Measurements from ENCODE around the gene DENND4A.

DNA sequence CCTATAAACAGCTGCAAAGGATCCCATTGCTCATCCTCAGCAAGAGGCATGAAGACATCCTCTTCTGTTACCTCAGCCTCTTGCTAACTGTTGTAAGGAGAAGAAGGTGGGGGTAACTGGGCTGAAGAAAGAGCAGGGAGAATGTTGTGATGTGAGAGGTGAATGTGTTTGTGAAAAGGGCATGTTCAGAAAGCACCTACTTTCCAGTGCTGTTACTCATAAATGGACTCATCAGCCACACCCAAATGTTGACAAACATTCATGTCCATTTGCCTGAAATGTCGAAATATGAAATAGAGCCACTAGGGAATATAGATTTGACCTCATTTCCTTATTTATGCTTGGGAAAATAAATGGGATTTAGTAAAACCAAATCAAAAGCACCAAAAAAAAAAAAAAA, 157.7 kb downstream of the DENND4A start:
- TF ChIP-seq, protein P1, sequence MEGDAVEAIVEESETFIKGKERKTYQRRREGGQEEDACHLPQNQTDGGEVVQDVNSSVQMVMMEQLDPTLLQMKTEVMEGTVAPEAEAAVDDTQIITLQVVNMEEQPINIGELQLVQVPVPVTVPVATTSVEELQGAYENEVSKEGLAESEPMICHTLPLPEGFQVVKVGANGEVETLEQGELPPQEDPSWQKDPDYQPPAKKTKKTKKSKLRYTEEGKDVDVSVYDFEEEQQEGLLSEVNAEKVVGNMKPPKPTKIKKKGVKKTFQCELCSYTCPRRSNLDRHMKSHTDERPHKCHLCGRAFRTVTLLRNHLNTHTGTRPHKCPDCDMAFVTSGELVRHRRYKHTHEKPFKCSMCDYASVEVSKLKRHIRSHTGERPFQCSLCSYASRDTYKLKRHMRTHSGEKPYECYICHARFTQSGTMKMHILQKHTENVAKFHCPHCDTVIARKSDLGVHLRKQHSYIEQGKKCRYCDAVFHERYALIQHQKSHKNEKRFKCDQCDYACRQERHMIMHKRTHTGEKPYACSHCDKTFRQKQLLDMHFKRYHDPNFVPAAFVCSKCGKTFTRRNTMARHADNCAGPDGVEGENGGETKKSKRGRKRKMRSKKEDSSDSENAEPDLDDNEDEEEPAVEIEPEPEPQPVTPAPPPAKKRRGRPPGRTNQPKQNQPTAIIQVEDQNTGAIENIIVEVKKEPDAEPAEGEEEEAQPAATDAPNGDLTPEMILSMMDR (IDR thresholded peaks at IDR 0.05) = no peak
- no peak for TF ChIP-seq POLR2A (IDR thresholded peaks at IDR 0.05)

Data from uterus (tissue), 2 donors.